Caco-2 (cell line): ENCODE results near the gene CERS1. TPM values are rescaled to one million over a fixed set of nuclear protein-coding genes. Genes with fewer than 3 reads are reported as not detected.
A peak's percentile ranks its signal among the peaks of the same experiment; 100 is the strongest.

Experiments
- BruUV-seq: library from RNA; stranded (reverse); fragments of 400-500 nt; replicated peaks from 2 replicates; lab custom pipeline; 2021; lab: Mats Ljungman, UMichigan
- CTCF ChIA-PET: fragments of 300-600 bp; sonication (Branson Sonifier 250); formaldehyde crosslinking; loops from one replicate; lab custom pipeline; 2022; ENCODE audit warnings: antibody characterized with exemption; lab: Charles Lee
- POLR2A ChIA-PET: fragments of 300-600 bp; sonication (Branson Sonifier 250); formaldehyde crosslinking; loops from one replicate; lab custom pipeline; 2022; ENCODE audit warnings: antibody characterized with exemption; lab: Charles Lee
- DNase-seq, 2 experiments: peaks; one replicate each; pipeline versions ENCODE4 v3.0.0 to v3.0.0-alpha.2; 2020 to 2022
- H3K27me3 ChIP-seq: replicated peaks from 2 replicates; pipeline ENCODE4 v1.6.0; 2011; ENCODE audit warnings: low read length; ENCODE audit not compliant: control insufficient read depth, insufficient read depth
- H3K36me3 ChIP-seq: 2 replicates; pipeline ENCODE4 v1.5.1; 2011; ENCODE audit warnings: low read length; ENCODE audit not compliant: control insufficient read depth, insufficient read depth
- H3K4me1 ChIP-seq: fragments of 250-450 bp; sonication (Bioruptor Pico); 2 replicates; pipeline ENCODE4 v1.5.1; 2020; ENCODE audit warnings: mild to moderate bottlenecking
- H3K4me3 ChIP-seq: 2 replicates; pipeline ENCODE4 v1.5.1; 2011; ENCODE audit warnings: low read depth, mild to moderate bottlenecking, control low read depth, low read length
- H3K9me3 ChIP-seq: fragments of 250-450 bp; sonication (Bioruptor Pico); 2 replicates; pipeline ENCODE4 v1.5.1; 2020; ENCODE audit warnings: mild to moderate bottlenecking, moderate library complexity
- H3K27ac Mint-ChIP-seq: one replicate; pipeline ENCODE4 v1.8.0; 2022; ENCODE audit warnings: mixed read lengths; ENCODE audit not compliant: unreplicated experiment
- H3K27me3 Mint-ChIP-seq: one replicate; pipeline ENCODE4 v1.8.0; 2022; ENCODE audit warnings: mixed read lengths; ENCODE audit not compliant: insufficient read depth, unreplicated experiment
- H3K36me3 Mint-ChIP-seq: one replicate; pipeline ENCODE4 v1.8.0; 2022; ENCODE audit warnings: mild to moderate bottlenecking, mixed read lengths; ENCODE audit not compliant: insufficient read depth, unreplicated experiment
- H3K4me1 Mint-ChIP-seq: one replicate; pipeline ENCODE4 v1.8.0; 2022; ENCODE audit warnings: low read depth, mixed read lengths; ENCODE audit not compliant: unreplicated experiment
- H3K4me3 Mint-ChIP-seq: one replicate; pipeline ENCODE4 v1.8.0; 2022; ENCODE audit warnings: mild to moderate bottlenecking, moderate library complexity, mixed read lengths; ENCODE audit not compliant: unreplicated experiment
- H3K9me3 Mint-ChIP-seq: one replicate; pipeline ENCODE4 v1.8.0; 2022; ENCODE audit warnings: mixed read lengths; ENCODE audit not compliant: unreplicated experiment
- CTCF ChIP-seq, 2 experiments: fragments of 200-600 bp in 1 of 2; IDR thresholded peaks; 1 replicate in 1 of 2; 2 replicates in 1 of 2; pipeline versions ENCODE4 v1.5.1 to v1.8.0; 2011 to 2022; ENCODE audit warnings: antibody characterized with exemption in 1 of 2, control low read depth in 1 of 2, inconsistent platforms in 1 of 2, low read depth in 1 of 2, low read length in 1 of 2, mild to moderate bottlenecking in 1 of 2, moderate library complexity in 1 of 2; ENCODE audit not compliant: insufficient read depth in 1 of 2, severe bottlenecking in 1 of 2, unreplicated experiment in 1 of 2
- intact Hi-C: fragments of 100-400 bp; cut with micrococcal nuclease; formaldehyde crosslinking; loops from one replicate; pipeline ENCODE4 v1.10.0; 2022; ENCODE audit not compliant: unreplicated experiment
- total RNA-seq: library from RNA; stranded (reverse); gene quantifications from 2 replicates; pipeline ENCODE4 v1.2.3, GENCODE V29; 2022

Gene CERS1
- total RNA-seq, 1 experiment from 2014 or later: 20.3 TPM

DNA sequence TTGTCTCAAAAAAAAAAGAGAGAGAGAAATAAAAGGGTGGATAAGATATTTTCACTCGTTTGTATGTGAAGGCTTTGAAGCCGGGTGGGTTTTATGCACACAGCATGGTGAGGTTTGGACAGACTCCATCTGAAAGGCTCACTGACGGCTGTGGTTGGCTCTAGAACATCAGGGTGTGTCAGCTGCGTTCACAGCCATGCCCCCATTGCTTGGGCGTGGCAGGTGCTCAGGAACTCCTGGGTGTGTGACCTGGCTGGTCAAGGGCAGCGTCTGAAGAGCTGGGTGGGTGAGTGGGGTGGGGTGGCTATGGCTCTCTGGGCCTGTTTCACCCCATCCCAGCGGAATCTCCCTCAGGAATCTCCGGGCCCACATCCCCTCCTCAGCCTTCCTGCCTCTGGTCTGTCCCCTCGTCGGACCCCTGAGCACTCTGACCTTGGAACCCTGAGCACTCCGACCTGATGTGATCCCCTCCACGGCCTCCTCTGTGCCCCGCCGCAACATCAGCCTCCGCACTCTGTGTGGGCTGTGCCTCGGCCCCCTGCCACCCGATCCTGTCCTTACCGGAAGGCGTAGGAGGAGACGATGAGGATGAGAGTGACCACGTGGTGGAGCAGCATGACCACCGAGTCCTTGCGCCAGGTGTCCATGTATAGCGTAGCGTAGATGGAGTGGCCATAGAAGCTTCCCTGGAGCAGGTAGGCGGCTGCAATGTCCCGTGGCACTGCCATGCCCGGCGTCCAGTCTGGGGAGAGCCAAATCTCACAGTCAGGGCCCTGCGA is 12.2 kb downstream of the CERS1 start:
- Histone ChIP-seq H3K27me3 (no peaks in the 10 kb centered on the region), H3K4me1 (no peaks in the 10 kb centered on the region), H3K36me3 (peaks cover 3% of the 10 kb centered on the region; the same call in 1 of the 2 replicates), H3K9me3 (no peaks in the 10 kb centered on the region), H3K4me3 (no peak overlapping the region)
- TF ChIP-seq CTCF (IDR thresholded peaks at IDR 0.05; ENCODE audit: insufficient read depth in 1 of 2, low read depth in 1 of 2, low read length in 1 of 2, severe bottlenecking in 1 of 2, unreplicated experiment in 1 of 2): no peak
- peaks cover 40% of the 10 kb centered on the region for H3K36me3 Mint-ChIP-seq
- no TSS peak for BruUV-seq
- intact Hi-C loops: no loop called here
- ChIA-PET POLR2A (no interaction called here), CTCF (no interaction called here)
- no peak overlapping the region for H3K27ac Mint-ChIP-seq
- H3K4me3 Mint-ChIP-seq: no peak overlapping the region
- no peaks in the 10 kb centered on the region for H3K4me1 Mint-ChIP-seq
- DNase-seq: no peak
- H3K9me3 Mint-ChIP-seq: no peaks in the 10 kb centered on the region
- H3K27me3 Mint-ChIP-seq: no peaks in the 10 kb centered on the region

DNA sequence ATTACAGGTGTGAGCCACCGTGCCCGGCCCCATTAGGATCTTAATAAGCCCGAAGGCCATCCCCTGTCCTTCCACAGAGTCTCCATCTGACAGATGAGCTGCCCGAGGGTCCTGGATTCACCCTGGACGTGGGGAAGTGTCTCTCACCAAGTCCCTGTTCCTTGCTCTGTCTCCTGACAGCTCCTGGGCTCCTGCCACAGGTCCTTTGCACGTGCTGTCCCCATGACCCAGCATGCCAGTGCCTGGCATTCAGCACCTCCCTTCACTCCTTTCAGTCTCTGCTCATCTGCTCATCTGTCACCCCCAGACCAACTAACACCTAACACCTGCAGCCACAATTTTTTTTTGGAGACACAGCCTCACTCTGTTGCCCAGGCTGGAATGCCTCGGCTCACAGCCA is 14.5 kb downstream of the CERS1 start:
- H3K36me3 Mint-ChIP-seq: peaks cover 56% of the 10 kb centered on the region
- Histone ChIP-seq H3K4me3 (no peak overlapping the region), H3K9me3 (peaks cover 6% of the 10 kb centered on the region; the same call in 1 of the 2 replicates), H3K27me3 (no peaks in the 10 kb centered on the region), H3K4me1 (no peaks in the 10 kb centered on the region), H3K36me3 (peaks cover 9% of the 10 kb centered on the region; the same call in 1 of the 2 replicates)
- intact Hi-C loops: no loop called here
- no peak overlapping the region for H3K27ac Mint-ChIP-seq
- TF ChIP-seq CTCF (IDR thresholded peaks at IDR 0.05; ENCODE audit: insufficient read depth in 1 of 2, low read depth in 1 of 2, low read length in 1 of 2, severe bottlenecking in 1 of 2, unreplicated experiment in 1 of 2): no peak
- ChIA-PET POLR2A (no interaction called here), CTCF (no interaction called here)
- no peaks in the 10 kb centered on the region for H3K4me1 Mint-ChIP-seq
- no peak overlapping the region for H3K4me3 Mint-ChIP-seq
- BruUV-seq: no TSS peak
- no peaks in the 10 kb centered on the region for H3K27me3 Mint-ChIP-seq
- no peak for DNase-seq
- no peaks in the 10 kb centered on the region for H3K9me3 Mint-ChIP-seq

GRCh38 chr19:18879579-18880373 is 16.2 kb downstream of the CERS1 start:
- Histone ChIP-seq H3K9me3 (peaks cover 8% of the 10 kb centered on the region; the same call in 1 of the 2 replicates), H3K36me3 (peaks cover 9% of the 10 kb centered on the region; the same call in 1 of the 2 replicates), H3K27me3 (no peaks in the 10 kb centered on the region), H3K4me3 (no peak overlapping the region), H3K4me1 (no peaks in the 10 kb centered on the region)
- POLR2A ChIA-PET: no interaction called here
- Mint-ChIP-seq H3K4me3 (no peak overlapping the region), H3K36me3 (peaks cover 69% of the 10 kb centered on the region), H3K27ac (no peak overlapping the region), H3K4me1 (no peaks in the 10 kb centered on the region), H3K9me3 (peaks cover under 1% of the 10 kb centered on the region), H3K27me3 (no peaks in the 10 kb centered on the region)
- intact Hi-C loops: no loop called here
- DNase-seq: peak; percentile 55 to 65
- BruUV-seq: no TSS peak
- TF ChIP-seq CTCF (IDR thresholded peaks at IDR 0.05; ENCODE audit: insufficient read depth in 1 of 2, low read depth in 1 of 2, low read length in 1 of 2, severe bottlenecking in 1 of 2, unreplicated experiment in 1 of 2): no peak
- CTCF ChIA-PET: no interaction called here
